SK-N-SH (cell line): ENCODE data around the gene SMIM29. TPM values are rescaled to one million over a fixed set of nuclear protein-coding genes. Genes with fewer than 3 reads are reported as not detected.

Experiments
- CTCF ChIA-PET: fragments of 300-600, 350-600 bp; formaldehyde crosslinking; extraction: SDS; loops from one replicate; lab custom pipeline; 2021; lab: Yijun Ruan, JAX
- POLR2A ChIA-PET: fragments of 350-600 bp; sonication (Branson Sonifier 250); formaldehyde crosslinking; extraction: SDS; loops from one replicate; lab custom pipeline; 2020; ENCODE audit warnings: antibody characterized with exemption, inconsistent platforms; lab: Yijun Ruan, JAX
- DNase-seq: peaks from one replicate; pipeline ENCODE4 v3.0.0; 2012
- H2AFZ ChIP-seq: fragments of 200-600 bp; sonication (generic); 2 replicates; pipeline ENCODE4 v1.8.1; 2016; ENCODE audit warnings: antibody characterized with exemption, mild to moderate bottlenecking, low read depth
- H3F3A ChIP-seq: fragments of 200-600 bp; sonication (generic); replicated peaks from 2 replicates; pipeline ENCODE3; 2016; ENCODE audit warnings: antibody characterized with exemption, mild to moderate bottlenecking; ENCODE audit not compliant: insufficient read depth
- H3K27ac ChIP-seq, 2 experiments: fragments of 200-500 bp in 1 of 2; fragments of 200-600 bp in 1 of 2; sonication (Bioruptor generic) in 1 of 2; sonication (generic), shearing (Covaris generic) in 1 of 2; 2 replicates each; pipeline versions ENCODE4 v1.5.1 to v1.6.1; 2014 to 2016; ENCODE audit warnings: low read depth in 2 of 2, inconsistent platforms in 1 of 2, low read length in 1 of 2, mild to moderate bottlenecking in 1 of 2, mixed read lengths in 1 of 2
- H3K27me3 ChIP-seq: fragments of 200-600 bp; sonication (generic), shearing (Covaris generic); 2 replicates; pipeline ENCODE4 v1.6.1; 2016; ENCODE audit warnings: mixed run types; ENCODE audit not compliant: insufficient read depth
- H3K36me3 ChIP-seq, 2 experiments: fragments of 200-500 bp in 1 of 2; fragments of 200-600 bp in 1 of 2; sonication (Bioruptor generic) in 1 of 2; sonication (generic) in 1 of 2; replicated peaks in 1 of 2; 2 replicates each; pipeline versions ENCODE3 to v1.5.1; 2014 to 2016; ENCODE audit warnings: low read length in 1 of 2, mild to moderate bottlenecking in 1 of 2; ENCODE audit not compliant: insufficient read depth in 2 of 2, control insufficient read depth in 1 of 2
- H3K4me1 ChIP-seq, 2 experiments: fragments of 200-500 bp in 1 of 2; fragments of 200-600 bp in 1 of 2; sonication (Bioruptor generic) in 1 of 2; sonication (generic), shearing (Covaris generic) in 1 of 2; 2 replicates each; pipeline versions ENCODE4 v1.5.1 to v1.6.1; 2014 to 2016; ENCODE audit warnings: low read depth in 1 of 2, low read length in 1 of 2, mixed run types in 1 of 2; ENCODE audit not compliant: insufficient read depth in 2 of 2, control insufficient read depth in 1 of 2
- H3K4me2 ChIP-seq: fragments of 200-600 bp; sonication (generic), shearing (Covaris generic); 2 replicates; pipeline ENCODE4 v1.6.1; 2017; ENCODE audit warnings: mixed run types
- H3K4me3 ChIP-seq, 2 experiments: fragments of 200-500 bp in 1 of 2; fragments of 200-600 bp in 1 of 2; sonication (Bioruptor generic) in 1 of 2; sonication (generic), shearing (Covaris generic) in 1 of 2; 2 replicates each; pipeline versions ENCODE4 v1.5.1 to v1.8.1; 2014 to 2016; ENCODE audit warnings: low read depth in 2 of 2, inconsistent platforms in 1 of 2, low read length in 1 of 2, mild to moderate bottlenecking in 1 of 2, mixed read lengths in 1 of 2, moderate library complexity in 1 of 2
- H3K79me2 ChIP-seq: fragments of 200-600 bp; sonication (generic); 2 replicates; pipeline ENCODE4 v1.8.1; 2017; ENCODE audit warnings: mild to moderate bottlenecking; ENCODE audit not compliant: insufficient read depth
- H3K9ac ChIP-seq: fragments of 200-600 bp; sonication (generic); 2 replicates; pipeline ENCODE4 v1.6.1; 2017; ENCODE audit warnings: mixed run types
- H3K9me2 ChIP-seq: fragments of 200-600 bp; sonication (generic); 2 replicates; pipeline ENCODE4 v1.6.1; 2017; ENCODE audit warnings: mixed run types
- H3K9me3 ChIP-seq: fragments of 200-600 bp; sonication (generic); 2 replicates; pipeline ENCODE4 v1.6.1; 2017; ENCODE audit warnings: mixed run types, mild to moderate bottlenecking, moderate library complexity
- H4K20me1 ChIP-seq: fragments of 200-600 bp; sonication (generic); 2 replicates; pipeline ENCODE4 v1.6.1; 2017; ENCODE audit warnings: mild to moderate bottlenecking, mixed run types; ENCODE audit not compliant: insufficient read depth
- ELF1 ChIP-seq: IDR thresholded peaks from 2 replicates; pipeline ENCODE4 v1.4.0; 2012
- FOSL2 ChIP-seq: IDR thresholded peaks from 2 replicates; pipeline ENCODE4 v1.4.0; 2012; ENCODE audit warnings: low read depth, mild to moderate bottlenecking, moderate library complexity, borderline replicate concordance
- FOXJ3 ChIP-seq: sonication (generic); formaldehyde crosslinking; IDR thresholded peaks from 2 replicates; pipeline ENCODE4 v1.5.1; 2020; ENCODE audit warnings: mild to moderate bottlenecking, missing genetic modification reagents
- GATA2 ChIP-seq: sonication (generic); formaldehyde crosslinking; IDR thresholded peaks from 2 replicates; pipeline ENCODE4 v1.5.0; 2020; ENCODE audit warnings: mild to moderate bottlenecking, missing genetic modification reagents
- IRF3 ChIP-seq: fragments of 150-350 bp; IDR thresholded peaks from 2 replicates; pipeline ENCODE4 v1.6.1; 2016; ENCODE audit warnings: mild to moderate bottlenecking, low read depth, low read length
- JUND ChIP-seq: IDR thresholded peaks from 2 replicates; pipeline ENCODE4 v1.4.0; 2012
- MAX ChIP-seq: IDR thresholded peaks from 2 replicates; pipeline ENCODE4 v1.4.0; 2012; ENCODE audit warnings: low read depth
- MEF2A ChIP-seq: IDR thresholded peaks from 2 replicates; pipeline ENCODE4 v1.4.0; 2012; ENCODE audit warnings: low read depth, borderline replicate concordance
- MXI1 ChIP-seq: IDR thresholded peaks from 2 replicates; pipeline ENCODE4 v1.6.1; 2012; ENCODE audit warnings: mild to moderate bottlenecking, low read depth, low read length, improper control_type of control experiment
- NFIC ChIP-seq: IDR thresholded peaks from 2 replicates; pipeline ENCODE4 v1.4.0; 2012; ENCODE audit warnings: borderline replicate concordance
- NRF1 ChIP-seq: IDR thresholded peaks from 2 replicates; pipeline ENCODE4 v1.6.1; 2012; ENCODE audit warnings: low read depth, mild to moderate bottlenecking, low read length
- PBX3 ChIP-seq: IDR thresholded peaks from 2 replicates; pipeline ENCODE4; 2012
- RAD21 ChIP-seq: IDR thresholded peaks from 2 replicates; pipeline ENCODE4 v1.6.1; 2012; ENCODE audit warnings: mild to moderate bottlenecking, low read length
- RFX5 ChIP-seq: IDR thresholded peaks from 2 replicates; pipeline ENCODE4 v1.6.1; 2012; ENCODE audit warnings: mild to moderate bottlenecking, improper control_type of control experiment, low read length
- SIN3A ChIP-seq: IDR thresholded peaks from 2 replicates; pipeline ENCODE4 v1.6.1; 2012; ENCODE audit warnings: low read depth, mild to moderate bottlenecking, low read length, moderate library complexity, borderline replicate concordance
- TCF12 ChIP-seq: IDR thresholded peaks from 2 replicates; pipeline ENCODE4 v1.4.0; 2012
- USF1 ChIP-seq: IDR thresholded peaks from 2 replicates; pipeline ENCODE4 v1.4.0; 2012; ENCODE audit warnings: low read depth, borderline replicate concordance
- WGBS: methylation state at CpG from one replicate; pipeline ENCODE4 v1.1.6; 2017; ENCODE audit warnings: low lambda C conversion rate; 5-methylcytosine and 5-hydroxymethylcytosine counted together
- polyA plus RNA-seq, 3 experiments: library from polyadenylated mRNA; depleted of rRNA; stranded (reverse); fragments of >200 nt; gene quantifications; 2 replicates each; pipeline ENCODE4 v1.2.3, GENCODE V29; 2012
- TF ChIP-seq, protein P1 (sequence below): IDR thresholded peaks from 2 replicates; pipeline ENCODE4 v1.4.0; 2012; ENCODE audit warnings: low read depth, borderline replicate concordance

SMIM29 gene
- polyA plus RNA-seq, 1 of the 3 experiments (the other 2 are of a cell fraction), result 50.2 TPM

DNA sequence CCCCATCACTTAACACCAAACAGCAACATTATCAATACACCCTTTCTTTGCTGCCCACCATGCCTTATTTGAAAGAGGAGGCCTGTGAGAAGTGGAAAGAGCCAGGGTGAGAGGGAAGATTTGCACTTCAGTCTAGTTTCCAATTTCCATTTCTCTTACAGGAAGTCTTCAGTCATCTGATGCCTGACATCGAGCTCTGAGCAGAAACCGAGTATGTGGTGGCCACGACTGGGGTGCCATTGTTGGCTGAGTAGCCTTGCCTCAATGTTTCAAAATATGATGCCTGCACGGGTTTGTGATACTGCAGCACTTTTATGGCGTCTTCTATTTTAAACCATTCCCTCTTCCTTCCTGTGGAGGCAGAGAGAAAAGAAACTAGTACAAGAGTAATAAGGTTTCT lies 39.8 kb upstream of the SMIM29 start:
- no peak for DNase-seq

More for the DNA sequence above, 39.8 kb upstream of the SMIM29 start:
- peaks cover 23 to 43% of the 10 kb centered on the region in 2 experiments for H3K36me3 ChIP-seq
- TF ChIP-seq, protein P1, sequence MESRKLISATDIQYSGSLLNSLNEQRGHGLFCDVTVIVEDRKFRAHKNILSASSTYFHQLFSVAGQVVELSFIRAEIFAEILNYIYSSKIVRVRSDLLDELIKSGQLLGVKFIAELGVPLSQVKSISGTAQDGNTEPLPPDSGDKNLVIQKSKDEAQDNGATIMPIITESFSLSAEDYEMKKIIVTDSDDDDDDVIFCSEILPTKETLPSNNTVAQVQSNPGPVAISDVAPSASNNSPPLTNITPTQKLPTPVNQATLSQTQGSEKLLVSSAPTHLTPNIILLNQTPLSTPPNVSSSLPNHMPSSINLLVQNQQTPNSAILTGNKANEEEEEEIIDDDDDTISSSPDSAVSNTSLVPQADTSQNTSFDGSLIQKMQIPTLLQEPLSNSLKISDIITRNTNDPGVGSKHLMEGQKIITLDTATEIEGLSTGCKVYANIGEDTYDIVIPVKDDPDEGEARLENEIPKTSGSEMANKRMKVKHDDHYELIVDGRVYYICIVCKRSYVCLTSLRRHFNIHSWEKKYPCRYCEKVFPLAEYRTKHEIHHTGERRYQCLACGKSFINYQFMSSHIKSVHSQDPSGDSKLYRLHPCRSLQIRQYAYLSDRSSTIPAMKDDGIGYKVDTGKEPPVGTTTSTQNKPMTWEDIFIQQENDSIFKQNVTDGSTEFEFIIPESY, result no peak
- TF ChIP-seq SIN3A (no peak), FOXJ3 (CRISPR knock-in tag) (no peak), RFX5 (no peak), NFIC (no peak), ELF1 (no peak), MXI1 (no peak), TCF12 (no peak), PBX3 (no peak), RAD21 (no peak), MEF2A (no peak), NRF1 (no peak), GATA2 (CRISPR knock-in tag) (no peak), FOSL2 (no peak), MAX (no peak), IRF3 (no peak), JUND (no peak), USF1 (no peak)
- no peak overlapping the region for H3K27ac ChIP-seq
- ChIA-PET POLR2A (no interaction called here), CTCF (no interaction called here)
- 97% methylated on average over 5 of the region's 5 CpGs for WGBS
- H3K9me2 ChIP-seq, result no peaks in the 10 kb centered on the region
- H2AFZ ChIP-seq, result no peak overlapping the region
- H3K4me2 ChIP-seq, result no peak overlapping the region
- no peaks in the 10 kb centered on the region for H3K4me1 ChIP-seq
- no peak overlapping the region for H3K9ac ChIP-seq
- no peaks in the 10 kb centered on the region for H3K27me3 ChIP-seq
- no peaks in the 10 kb centered on the region for H3K9me3 ChIP-seq
- no peak overlapping the region for H3K4me3 ChIP-seq
- H4K20me1 ChIP-seq, result no peaks in the 10 kb centered on the region
- H3K79me2 ChIP-seq, result no peaks in the 10 kb centered on the region
- H3F3A ChIP-seq, result no peaks in the 10 kb centered on the region
